SK-N-SH treated with all-trans-retinoic acid at 6 μM for 48 hours (cell line): ENCODE data around the gene ANKRD44.
A peak's percentile ranks its signal among the peaks of the same experiment; 100 is the strongest.

Source experiments
- ATAC-seq: fragments of 200-7000 bp; cut with Tn5 transposase; 3 replicates; pipeline ENCODE4 v1.9.1; 2020; ENCODE audit warnings: mild to moderate bottlenecking, moderate library complexity
- ARNTL ChIP-seq: fragments of 450-650 bp; formaldehyde crosslinking; IDR thresholded peaks from 2 replicates; pipeline ENCODE4 v1.5.0; 2020; ENCODE audit warnings: low read depth, mild to moderate bottlenecking, moderate library complexity, borderline replicate concordance
- BACH2 ChIP-seq: fragments of 250-450 bp; sonication (Bioruptor Pico); IDR thresholded peaks from 2 replicates; pipeline ENCODE4 v1.9.0; 2021; ENCODE audit warnings: mild to moderate bottlenecking, borderline replicate concordance
- CSDC2 ChIP-seq: fragments of 250-450 bp; sonication (Bioruptor Pico); IDR thresholded peaks from 2 replicates; pipeline ENCODE4 v1.5.0; 2020; ENCODE audit warnings: mild to moderate bottlenecking, moderate library complexity
- ESRRG ChIP-seq: fragments of 250-450 bp; sonication (Bioruptor Pico); IDR thresholded peaks from 2 replicates; pipeline ENCODE4 v1.6.1; 2021; ENCODE audit warnings: mild to moderate bottlenecking
- GLIS3 ChIP-seq: fragments of 250-450 bp; sonication (Bioruptor Pico); IDR thresholded peaks from 2 replicates; pipeline ENCODE4 v1.5.0; 2020; ENCODE audit warnings: mild to moderate bottlenecking, moderate library complexity
- PPARA ChIP-seq: fragments of 250-450 bp; sonication (Bioruptor Pico); IDR thresholded peaks from 2 replicates; pipeline ENCODE4 v1.5.0; 2020; ENCODE audit warnings: mild to moderate bottlenecking, borderline replicate concordance
- RARB ChIP-seq: fragments of 250-450 bp; sonication (Bioruptor Pico); IDR thresholded peaks from 2 replicates; pipeline ENCODE4 v1.8.0; 2021; ENCODE audit warnings: mild to moderate bottlenecking, moderate library complexity
- SNAI2 ChIP-seq: fragments of 250-450 bp; sonication (Bioruptor Pico); IDR thresholded peaks from 2 replicates; pipeline ENCODE4 v1.5.0; 2020; ENCODE audit warnings: mild to moderate bottlenecking, moderate library complexity
- TCF4 ChIP-seq: fragments of 250-450 bp; sonication (Bioruptor Pico); IDR thresholded peaks from 2 replicates; pipeline ENCODE4 v1.8.0; 2021; ENCODE audit warnings: mild to moderate bottlenecking, moderate library complexity, borderline replicate concordance
- ZC3H10 ChIP-seq: fragments of 250-450 bp; sonication (Bioruptor Pico); IDR thresholded peaks from 2 replicates; pipeline ENCODE4 v1.5.1; 2021; ENCODE audit warnings: mild to moderate bottlenecking, moderate library complexity
- ZFP30 ChIP-seq: fragments of 450-650 bp; formaldehyde crosslinking; IDR thresholded peaks from 2 replicates; pipeline ENCODE4 v1.5.0; 2022; ENCODE audit warnings: mild to moderate bottlenecking, moderate library complexity
- ZNF565 ChIP-seq: fragments of 450-650 bp; formaldehyde crosslinking; conservative IDR thresholded peaks from 2 replicates; pipeline ENCODE4 v1.5.0; 2020; ENCODE audit warnings: low read depth, mild to moderate bottlenecking, moderate library complexity
- ZNF70 ChIP-seq: fragments of 450-650 bp; formaldehyde crosslinking; IDR thresholded peaks from 2 replicates; pipeline ENCODE4 v1.5.0; 2020; ENCODE audit warnings: mild to moderate bottlenecking, moderate library complexity
- ZNF8 ChIP-seq: fragments of 450-650 bp; formaldehyde crosslinking; IDR thresholded peaks from 2 replicates; pipeline ENCODE4 v1.5.0; 2020; ENCODE audit warnings: mild to moderate bottlenecking, moderate library complexity
- TF ChIP-seq, protein P1 (sequence below): fragments of 250-450 bp; sonication (Bioruptor Pico); IDR thresholded peaks from 2 replicates; pipeline ENCODE4 v1.5.0; 2020; ENCODE audit warnings: mild to moderate bottlenecking, moderate library complexity
- TF ChIP-seq, protein P2 (sequence below): fragments of 250-450 bp; sonication (Bioruptor Pico); IDR thresholded peaks from 2 replicates; pipeline ENCODE4 v1.8.0; 2021; ENCODE audit warnings: low read depth, mild to moderate bottlenecking, moderate library complexity, borderline replicate concordance
- TF ChIP-seq, protein P3 (sequence below): fragments of 250-450 bp; sonication (Bioruptor Pico); IDR thresholded peaks from 2 replicates; pipeline ENCODE4 v1.5.1; 2020; ENCODE audit warnings: low read depth, mild to moderate bottlenecking, moderate library complexity
- TF ChIP-seq, protein P4 (sequence below): fragments of 250-450 bp; sonication (Bioruptor Pico); IDR thresholded peaks from 2 replicates; pipeline ENCODE4 v1.5.1; 2021; ENCODE audit warnings: mild to moderate bottlenecking, moderate library complexity

ANKRD44 gene

GRCh38 chr2:196951973-196952372 is 358.6 kb downstream of the ANKRD44 start:
- TF ChIP-seq, protein P1, sequence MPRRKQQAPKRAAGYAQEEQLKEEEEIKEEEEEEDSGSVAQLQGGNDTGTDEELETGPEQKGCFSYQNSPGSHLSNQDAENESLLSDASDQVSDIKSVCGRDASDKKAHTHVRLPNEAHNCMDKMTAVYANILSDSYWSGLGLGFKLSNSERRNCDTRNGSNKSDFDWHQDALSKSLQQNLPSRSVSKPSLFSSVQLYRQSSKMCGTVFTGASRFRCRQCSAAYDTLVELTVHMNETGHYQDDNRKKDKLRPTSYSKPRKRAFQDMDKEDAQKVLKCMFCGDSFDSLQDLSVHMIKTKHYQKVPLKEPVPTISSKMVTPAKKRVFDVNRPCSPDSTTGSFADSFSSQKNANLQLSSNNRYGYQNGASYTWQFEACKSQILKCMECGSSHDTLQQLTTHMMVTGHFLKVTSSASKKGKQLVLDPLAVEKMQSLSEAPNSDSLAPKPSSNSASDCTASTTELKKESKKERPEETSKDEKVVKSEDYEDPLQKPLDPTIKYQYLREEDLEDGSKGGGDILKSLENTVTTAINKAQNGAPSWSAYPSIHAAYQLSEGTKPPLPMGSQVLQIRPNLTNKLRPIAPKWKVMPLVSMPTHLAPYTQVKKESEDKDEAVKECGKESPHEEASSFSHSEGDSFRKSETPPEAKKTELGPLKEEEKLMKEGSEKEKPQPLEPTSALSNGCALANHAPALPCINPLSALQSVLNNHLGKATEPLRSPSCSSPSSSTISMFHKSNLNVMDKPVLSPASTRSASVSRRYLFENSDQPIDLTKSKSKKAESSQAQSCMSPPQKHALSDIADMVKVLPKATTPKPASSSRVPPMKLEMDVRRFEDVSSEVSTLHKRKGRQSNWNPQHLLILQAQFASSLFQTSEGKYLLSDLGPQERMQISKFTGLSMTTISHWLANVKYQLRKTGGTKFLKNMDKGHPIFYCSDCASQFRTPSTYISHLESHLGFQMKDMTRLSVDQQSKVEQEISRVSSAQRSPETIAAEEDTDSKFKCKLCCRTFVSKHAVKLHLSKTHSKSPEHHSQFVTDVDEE (CRISPR knock-in tag) = no peak
- no peak for TF ChIP-seq ESRRG (CRISPR knock-in tag)
- TF ChIP-seq ZFP30 (CRISPR knock-in tag) = no peak
- no peak for TF ChIP-seq CSDC2 (CRISPR knock-in tag)
- no peak for ATAC-seq

DNA sequence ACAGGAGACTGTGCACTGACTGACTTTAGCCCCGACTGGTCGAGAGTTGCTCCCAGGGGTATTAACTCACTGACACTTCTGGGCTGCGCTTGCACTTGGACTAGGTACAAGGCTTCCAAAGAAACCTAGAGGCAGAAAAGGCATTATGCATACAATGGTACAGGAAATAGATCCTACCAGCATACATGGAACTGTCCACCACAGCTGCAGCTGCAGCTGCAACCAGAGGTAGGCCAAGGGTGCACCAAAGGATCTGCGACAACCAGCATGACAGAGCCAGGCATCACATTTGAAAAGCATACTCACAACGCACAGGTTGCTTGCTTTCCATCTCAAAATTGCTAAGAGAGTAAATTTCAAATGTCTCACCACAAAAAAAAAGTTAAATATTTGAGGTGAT is 361.5 kb downstream of the ANKRD44 start:
- TF ChIP-seq SNAI2 (CRISPR knock-in tag) (no peak), TCF4 (CRISPR knock-in tag) (no peak), RARB (CRISPR knock-in tag) (no peak), ZNF70 (CRISPR knock-in tag) (no peak)
- ATAC-seq = no peak

DNA sequence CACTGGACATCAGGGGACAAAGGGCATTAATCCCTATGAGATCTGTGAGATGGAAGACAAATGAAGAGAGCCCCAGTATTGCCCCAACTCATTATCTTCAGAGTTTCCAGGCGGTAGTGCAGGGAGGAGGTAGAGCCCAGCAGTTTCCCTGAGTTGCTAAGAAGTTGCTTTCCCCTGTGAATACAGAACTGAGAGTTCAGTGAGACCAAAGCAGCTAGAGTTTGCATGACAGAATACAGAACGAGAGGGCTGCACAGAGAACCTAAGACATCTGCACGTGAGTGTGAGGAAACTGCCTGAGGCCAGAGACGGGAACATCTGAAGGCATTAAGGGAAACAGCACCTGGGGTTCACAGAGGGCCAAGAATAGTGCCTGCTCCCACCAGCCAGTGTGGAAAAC is 366.0 kb downstream of the ANKRD44 start:
- TF ChIP-seq CSDC2 (CRISPR knock-in tag) (no peak), ZNF8 (CRISPR knock-in tag) (no peak)
- TF ChIP-seq, protein P2, sequence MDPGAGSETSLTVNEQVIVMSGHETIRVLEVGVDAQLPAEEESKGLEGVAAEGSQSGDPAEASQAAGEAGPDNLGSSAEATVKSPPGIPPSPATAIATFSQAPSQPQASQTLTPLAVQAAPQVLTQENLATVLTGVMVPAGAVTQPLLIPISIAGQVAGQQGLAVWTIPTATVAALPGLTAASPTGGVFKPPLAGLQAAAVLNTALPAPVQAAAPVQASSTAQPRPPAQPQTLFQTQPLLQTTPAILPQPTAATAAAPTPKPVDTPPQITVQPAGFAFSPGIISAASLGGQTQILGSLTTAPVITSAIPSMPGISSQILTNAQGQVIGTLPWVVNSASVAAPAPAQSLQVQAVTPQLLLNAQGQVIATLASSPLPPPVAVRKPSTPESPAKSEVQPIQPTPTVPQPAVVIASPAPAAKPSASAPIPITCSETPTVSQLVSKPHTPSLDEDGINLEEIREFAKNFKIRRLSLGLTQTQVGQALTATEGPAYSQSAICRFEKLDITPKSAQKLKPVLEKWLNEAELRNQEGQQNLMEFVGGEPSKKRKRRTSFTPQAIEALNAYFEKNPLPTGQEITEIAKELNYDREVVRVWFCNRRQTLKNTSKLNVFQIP (CRISPR knock-in tag) = no peak
- no peak for ATAC-seq

- ATAC-seq = no peak
- no peak for TF ChIP-seq PPARA
- TF ChIP-seq TCF4 (CRISPR knock-in tag) = no peak
Measured at GRCh38 chr2:196941398-196942078, 369.0 kb downstream of the ANKRD44 start.

GRCh38 chr2:196939371-196939770 is 371.2 kb downstream of the ANKRD44 start:
- TF ChIP-seq ZC3H10 (CRISPR knock-in tag) = no peak
- TF ChIP-seq BACH2 (CRISPR knock-in tag) = no peak
- TF ChIP-seq, protein P3, sequence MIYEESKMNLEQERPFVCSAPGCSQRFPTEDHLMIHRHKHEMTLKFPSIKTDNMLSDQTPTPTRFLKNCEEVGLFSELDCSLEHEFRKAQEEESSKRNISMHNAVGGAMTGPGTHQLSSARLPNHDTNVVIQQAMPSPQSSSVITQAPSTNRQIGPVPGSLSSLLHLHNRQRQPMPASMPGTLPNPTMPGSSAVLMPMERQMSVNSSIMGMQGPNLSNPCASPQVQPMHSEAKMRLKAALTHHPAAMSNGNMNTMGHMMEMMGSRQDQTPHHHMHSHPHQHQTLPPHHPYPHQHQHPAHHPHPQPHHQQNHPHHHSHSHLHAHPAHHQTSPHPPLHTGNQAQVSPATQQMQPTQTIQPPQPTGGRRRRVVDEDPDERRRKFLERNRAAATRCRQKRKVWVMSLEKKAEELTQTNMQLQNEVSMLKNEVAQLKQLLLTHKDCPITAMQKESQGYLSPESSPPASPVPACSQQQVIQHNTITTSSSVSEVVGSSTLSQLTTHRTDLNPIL (CRISPR knock-in tag) = no peak
- no peak for TF ChIP-seq TCF4 (CRISPR knock-in tag)
- TF ChIP-seq, protein P1 (CRISPR knock-in tag) = no peak
- no peak for TF ChIP-seq PPARA
- no peak for TF ChIP-seq ZFP30 (CRISPR knock-in tag)
- no peak for TF ChIP-seq GLIS3 (CRISPR knock-in tag)
- no peak for TF ChIP-seq ARNTL
- TF ChIP-seq SNAI2 (CRISPR knock-in tag) = no peak
- TF ChIP-seq, protein P4, sequence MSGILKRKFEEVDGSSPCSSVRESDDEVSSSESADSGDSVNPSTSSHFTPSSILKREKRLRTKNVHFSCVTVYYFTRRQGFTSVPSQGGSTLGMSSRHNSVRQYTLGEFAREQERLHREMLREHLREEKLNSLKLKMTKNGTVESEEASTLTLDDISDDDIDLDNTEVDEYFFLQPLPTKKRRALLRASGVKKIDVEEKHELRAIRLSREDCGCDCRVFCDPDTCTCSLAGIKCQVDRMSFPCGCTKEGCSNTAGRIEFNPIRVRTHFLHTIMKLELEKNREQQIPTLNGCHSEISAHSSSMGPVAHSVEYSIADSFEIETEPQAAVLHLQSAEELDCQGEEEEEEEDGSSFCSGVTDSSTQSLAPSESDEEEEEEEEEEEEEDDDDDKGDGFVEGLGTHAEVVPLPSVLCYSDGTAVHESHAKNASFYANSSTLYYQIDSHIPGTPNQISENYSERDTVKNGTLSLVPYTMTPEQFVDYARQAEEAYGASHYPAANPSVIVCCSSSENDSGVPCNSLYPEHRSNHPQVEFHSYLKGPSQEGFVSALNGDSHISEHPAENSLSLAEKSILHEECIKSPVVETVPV (CRISPR knock-in tag) = no peak
- no peak for TF ChIP-seq ZNF565 (CRISPR knock-in tag)
- TF ChIP-seq ZNF8 (CRISPR knock-in tag) = no peak
- TF ChIP-seq RARB (CRISPR knock-in tag) = no peak
- TF ChIP-seq ESRRG (CRISPR knock-in tag) = no peak
- TF ChIP-seq, protein P2 (CRISPR knock-in tag) = no peak
- peak; percentile 61 for ATAC-seq
